K562 (cell line): ENCODE measurements around the gene GPR149. TPM values are rescaled to one million over a fixed set of nuclear protein-coding genes. Genes with fewer than 3 reads are reported as not detected.

ENCODE experiments used
- ATAC-seq: fragments of 200-7000 bp; cut with Tn5 transposase; 3 replicates; pipeline ENCODE4 v1.9.1; 2020; ENCODE audit warnings: moderate library complexity
- BruUV-seq: library from RNA; stranded (reverse); fragments of 400-500 nt; replicated peaks from 2 replicates; lab custom pipeline; 2021; lab: Mats Ljungman, UMichigan
- CTCF ChIA-PET: fragments of 300-600 bp; formaldehyde crosslinking; extraction: SDS; loops from one replicate; lab custom pipeline; 2021; ENCODE audit warnings: low intra/inter-chr PET ratio; lab: Yijun Ruan, JAX
- POLR2A ChIA-PET: fragments of 300-600, 350-650 bp; sonication (Branson Sonifier 250); formaldehyde crosslinking; extraction: SDS; loops from one replicate; lab custom pipeline; 2021; ENCODE audit warnings: antibody characterized with exemption, inconsistent platforms; lab: Yijun Ruan, JAX
- DNase-seq, 4 experiments: peaks; one replicate each; pipeline versions ENCODE4 v3.0.0 to v3.0.0-alpha.2; 2011 to 2018; ENCODE audit warnings: low spot score in 3 of 4, mixed read lengths in 3 of 4; ENCODE audit errors: extremely low read depth in 1 of 4
- FAIRE-seq: peaks from 2 replicates; lab custom pipeline; 2011; peaks lifted over from hg19 to GRCh38; lab: Jason Lieb, UNC
- H2AFZ ChIP-seq: 2 replicates; pipeline ENCODE4 v1.6.0; 2011; ENCODE audit warnings: low read depth, low read length, control low read depth, inconsistent platforms
- H3K27ac ChIP-seq: fragments of 200-600 bp; 3 replicates; pipeline ENCODE4 v1.8.0; 2011; ENCODE audit warnings: low read depth, mild to moderate bottlenecking, control low read depth, inconsistent platforms, low read length, moderate library complexity, mixed read lengths; ENCODE audit errors: extremely low read depth
- H3K27me3 ChIP-seq, 2 experiments: fragments of 300-600 bp in 1 of 2; 2 replicates in 1 of 2; 3 replicates in 1 of 2; pipeline versions ENCODE4 v1.6.0 to v1.8.0; 2011; ENCODE audit warnings: inconsistent platforms in 2 of 2, low read length in 2 of 2, mild to moderate bottlenecking in 1 of 2, mixed read lengths in 1 of 2, moderate library complexity in 1 of 2; ENCODE audit not compliant: control insufficient read depth in 2 of 2, insufficient read depth in 2 of 2
- H3K36me3 ChIP-seq: fragments of 300-600 bp; 3 replicates; pipeline ENCODE4 v1.8.0; 2011; ENCODE audit warnings: mild to moderate bottlenecking, low read length, inconsistent platforms; ENCODE audit not compliant: control insufficient read depth, insufficient read depth
- H3K4me1 ChIP-seq, 2 experiments: fragments of 200-600 bp in 1 of 2; replicated peaks in 1 of 2; 2 replicates in 1 of 2; 3 replicates in 1 of 2; pipeline versions ENCODE4 v1.5.1 to v1.8.0; 2011; ENCODE audit warnings: inconsistent platforms in 2 of 2, low read length in 2 of 2, mild to moderate bottlenecking in 1 of 2, mixed read lengths in 1 of 2, moderate library complexity in 1 of 2; ENCODE audit not compliant: control insufficient read depth in 2 of 2, insufficient read depth in 2 of 2
- H3K4me2 ChIP-seq: 2 replicates; pipeline ENCODE4 v1.6.1; 2011; ENCODE audit warnings: low read length, control low read depth, inconsistent platforms, mixed read lengths; ENCODE audit not compliant: insufficient read depth
- H3K4me3 ChIP-seq: fragments of 200-600 bp; sonication (generic), shearing (Covaris generic); 2 replicates; pipeline ENCODE4 v1.5.1; 2016; ENCODE audit warnings: control low read depth, inconsistent platforms
- H3K79me2 ChIP-seq: fragments of 200-600 bp; 3 replicates; pipeline ENCODE4 v1.8.0; 2011; ENCODE audit warnings: low read length, inconsistent platforms; ENCODE audit not compliant: control insufficient read depth, insufficient read depth
- H3K9ac ChIP-seq, 2 experiments: 2 replicates each; pipeline versions ENCODE4 v1.6.0 to v1.6.1; 2011; ENCODE audit warnings: low read depth in 2 of 2, low read length in 2 of 2, control low read depth in 1 of 2, inconsistent platforms in 1 of 2, mild to moderate bottlenecking in 1 of 2, mixed read lengths in 1 of 2; ENCODE audit not compliant: insufficient read depth in 1 of 2
- H3K9me1 ChIP-seq: one replicate; pipeline ENCODE4 v1.6.0; 2011; ENCODE audit warnings: inconsistent platforms, mild to moderate bottlenecking, low read length, moderate library complexity; ENCODE audit not compliant: control insufficient read depth, insufficient read depth
- H3K9me3 ChIP-seq: replicated peaks from 2 replicates; pipeline ENCODE4 v1.5.1; 2011; ENCODE audit warnings: low read depth, low read length, inconsistent platforms; ENCODE audit not compliant: control insufficient read depth, insufficient read depth
- H4K20me1 ChIP-seq: replicated peaks from 2 replicates; pipeline ENCODE4 v1.6.1; 2011; ENCODE audit warnings: low read length, inconsistent platforms, mixed read lengths; ENCODE audit not compliant: control insufficient read depth, insufficient read depth
- ARNT ChIP-seq, 2 experiments: fragments of 450-650 bp; IDR thresholded peaks; 2 replicates each; pipeline ENCODE4 v1.6.1; 2016; ENCODE audit warnings: mild to moderate bottlenecking in 1 of 2
- C11orf30 ChIP-seq: fragments of 450-650 bp; IDR thresholded peaks from 2 replicates; pipeline ENCODE4 v1.6.1; 2016; ENCODE audit warnings: low read depth, mild to moderate bottlenecking
- ILK ChIP-seq: fragments of 450-650 bp; IDR thresholded peaks from 2 replicates; pipeline ENCODE4 v1.6.1; 2016; ENCODE audit warnings: missing genetic modification characterization, low read depth, mild to moderate bottlenecking, missing compliant biosample characterization, moderate library complexity, borderline replicate concordance
- PHB2 ChIP-seq: fragments of 450-650 bp; IDR thresholded peaks from 2 replicates; pipeline ENCODE4 v1.6.1; 2017; ENCODE audit warnings: low read depth
- SLC30A9 ChIP-seq: fragments of 250-450 bp; sonication (Bioruptor Pico); IDR thresholded peaks from 2 replicates; pipeline ENCODE4 v1.8.0; 2022; ENCODE audit warnings: mild to moderate bottlenecking, moderate library complexity
- SMAD2 ChIP-seq: fragments of 150-350 bp; IDR thresholded peaks from 2 replicates; pipeline ENCODE4 v1.6.1; 2014; ENCODE audit warnings: low read depth, mild to moderate bottlenecking, low read length
- YY1 ChIP-seq, 3 experiments: IDR thresholded peaks; 2 replicates each; pipeline ENCODE4 v1.6.1; 2011; ENCODE audit warnings: low read length in 2 of 3, mild to moderate bottlenecking in 2 of 3, moderate library complexity in 2 of 3, borderline replicate concordance in 1 of 3, control low read depth in 1 of 3, low read depth in 1 of 3; ENCODE audit not compliant: insufficient read depth in 3 of 3, insufficient replicate concordance in 2 of 3, control insufficient read depth in 1 of 3, insufficient read length in 1 of 3; ENCODE audit errors: extremely low read depth in 1 of 3
- ZNF263 ChIP-seq: sonication (generic); formaldehyde crosslinking; IDR thresholded peaks from 2 replicates; pipeline ENCODE4 v1.8.0; 2022; ENCODE audit warnings: mild to moderate bottlenecking, missing genetic modification reagents, borderline replicate concordance
- ZNF384 ChIP-seq: IDR thresholded peaks from 2 replicates; pipeline ENCODE4 v1.6.1; 2012; ENCODE audit warnings: low read depth, low read length, improper control_type of control experiment
- ZNF764 ChIP-seq: fragments of 250-450 bp; sonication (Bioruptor Pico); IDR thresholded peaks from 2 replicates; pipeline ENCODE4 v1.4.0; 2020; ENCODE audit warnings: low read depth, mild to moderate bottlenecking, moderate library complexity
- in situ Hi-C: fragments of 300-500 bp; cut with MboI; formaldehyde crosslinking; loops from 4 replicates; pipeline ENCODE4 v1.15.0; 2018; ENCODE audit warnings: inconsistent platforms, mixed read lengths
- intact Hi-C: fragments of 100-400 bp; cut with micrococcal nuclease; formaldehyde crosslinking; loops from 2 replicates; pipeline ENCODE4 v1.14.2; 2022
- polyA plus RNA-seq, 8 experiments: library from polyadenylated mRNA; depleted of rRNA in 4 of 8; stranded (reverse) in 5 of 8; unstranded in 3 of 8; fragments of >200 nt; fragmentation: Nextera tagmentation in 2 of 8; fragmentation: Illumina TruSeq in 1 of 8; extraction: Ambion mirVana in 2 of 8; extraction: Trizol in 1 of 8; gene quantifications; 2 replicates each; pipeline versions ENCODE4 v1.2.1 to v1.2.3, GENCODE V29; 2011 to 2014; ENCODE audit warnings: inconsistent platforms in 1 of 8, missing spikeins in 1 of 8
- total RNA-seq, 7 experiments: library from RNA; depleted of rRNA in 6 of 7; stranded (reverse); fragments of >200 nt in 6 of 7; fragmentation: Illumina TruSeq in 2 of 7; extraction: Trizol in 2 of 7; gene quantifications; 2 replicates each; pipeline versions ENCODE4 v1.2.1 to v1.2.3, GENCODE V29; 2011 to 2021; ENCODE audit warnings: low replicate concordance in 1 of 7
- TF ChIP-seq, protein P1 (sequence below): fragments of 150-350 bp; IDR thresholded peaks from 2 replicates; pipeline ENCODE4 v1.6.1; 2014; ENCODE audit warnings: low read depth, mild to moderate bottlenecking, low read length, borderline replicate concordance
- TF ChIP-seq, protein P2 (sequence below), 2 experiments: IDR thresholded peaks; 2 replicates each; pipeline ENCODE4 v1.6.1; 2012; ENCODE audit warnings: improper control_type of control experiment in 2 of 2, low read depth in 2 of 2, low read length in 2 of 2, borderline replicate concordance in 1 of 2

GPR149 gene
- total and polyA plus RNA-seq, 9 of the 15 experiments (the other 6 are each of a cell fraction or from before 2014, with no cell fraction given): not detected

DNA sequence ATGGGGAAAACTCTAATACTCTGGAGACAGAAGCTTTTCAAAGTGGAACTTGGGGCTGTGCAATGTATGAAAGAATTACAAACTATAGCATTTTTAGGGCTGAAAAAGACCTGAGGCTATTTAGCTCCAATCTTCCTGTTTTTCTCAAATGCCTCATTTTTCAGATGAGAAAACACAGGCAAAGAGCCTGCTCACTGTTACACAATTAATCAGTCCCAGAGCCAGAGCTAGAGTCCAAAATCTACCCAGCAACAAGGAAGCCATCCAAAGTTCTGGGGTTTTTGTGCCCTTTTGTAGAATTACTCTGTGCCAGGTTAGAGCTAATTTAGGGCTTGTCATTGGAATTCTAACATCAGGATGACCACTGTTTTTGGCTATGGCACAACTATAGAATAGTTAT is 45.5 kb downstream of the GPR149 start:
- ATAC-seq (no peak), FAIRE-seq (no peak), DNase-seq (no peak)
- Histone ChIP-seq H3K27me3 (no peaks in the 10 kb centered on the region), H4K20me1 (no peaks in the 10 kb centered on the region), H3K79me2 (no peaks in the 10 kb centered on the region), H3K4me2 (no peak overlapping the region), H3K36me3 (no peaks in the 10 kb centered on the region), H2AFZ (no peak overlapping the region), H3K9ac (no peak overlapping the region), H3K27ac (no peak overlapping the region), H3K9me3 (no peaks in the 10 kb centered on the region), H3K4me1 (no peaks in the 10 kb centered on the region), H3K9me1 (no peaks in the 10 kb centered on the region), H3K4me3 (no peak overlapping the region)
- intact Hi-C loops (no loop called here), in situ Hi-C loops (no loop called here)
- TF ChIP-seq, protein P1, sequence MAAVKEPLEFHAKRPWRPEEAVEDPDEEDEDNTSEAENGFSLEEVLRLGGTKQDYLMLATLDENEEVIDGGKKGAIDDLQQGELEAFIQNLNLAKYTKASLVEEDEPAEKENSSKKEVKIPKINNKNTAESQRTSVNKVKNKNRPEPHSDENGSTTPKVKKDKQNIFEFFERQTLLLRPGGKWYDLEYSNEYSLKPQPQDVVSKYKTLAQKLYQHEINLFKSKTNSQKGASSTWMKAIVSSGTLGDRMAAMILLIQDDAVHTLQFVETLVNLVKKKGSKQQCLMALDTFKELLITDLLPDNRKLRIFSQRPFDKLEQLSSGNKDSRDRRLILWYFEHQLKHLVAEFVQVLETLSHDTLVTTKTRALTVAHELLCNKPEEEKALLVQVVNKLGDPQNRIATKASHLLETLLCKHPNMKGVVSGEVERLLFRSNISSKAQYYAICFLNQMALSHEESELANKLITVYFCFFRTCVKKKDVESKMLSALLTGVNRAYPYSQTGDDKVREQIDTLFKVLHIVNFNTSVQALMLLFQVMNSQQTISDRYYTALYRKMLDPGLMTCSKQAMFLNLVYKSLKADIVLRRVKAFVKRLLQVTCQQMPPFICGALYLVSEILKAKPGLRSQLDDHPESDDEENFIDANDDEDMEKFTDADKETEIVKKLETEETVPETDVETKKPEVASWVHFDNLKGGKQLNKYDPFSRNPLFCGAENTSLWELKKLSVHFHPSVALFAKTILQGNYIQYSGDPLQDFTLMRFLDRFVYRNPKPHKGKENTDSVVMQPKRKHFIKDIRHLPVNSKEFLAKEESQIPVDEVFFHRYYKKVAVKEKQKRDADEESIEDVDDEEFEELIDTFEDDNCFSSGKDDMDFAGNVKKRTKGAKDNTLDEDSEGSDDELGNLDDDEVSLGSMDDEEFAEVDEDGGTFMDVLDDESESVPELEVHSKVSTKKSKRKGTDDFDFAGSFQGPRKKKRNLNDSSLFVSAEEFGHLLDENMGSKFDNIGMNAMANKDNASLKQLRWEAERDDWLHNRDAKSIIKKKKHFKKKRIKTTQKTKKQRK: no peak
- TF ChIP-seq ILK (tag) (no peak), ARNT (IDR thresholded peaks at IDR 0.05) (no peak), PHB2 (no peak), SLC30A9 (CRISPR knock-in tag) (no peak), SMAD2 (no peak), YY1 (IDR thresholded peaks at IDR 0.05; ENCODE audit: borderline replicate concordance in 1 of 3, control insufficient read depth in 1 of 3, extremely low read depth in 1 of 3, insufficient read depth in 3 of 3, insufficient read length in 1 of 3, insufficient replicate concordance in 2 of 3, low read depth in 1 of 3, low read length in 2 of 3) (no peak), C11orf30 (no peak), ZNF263 (CRISPR knock-in tag) (no peak), ZNF764 (CRISPR knock-in tag) (no peak), ZNF384 (no peak)
- TF ChIP-seq, protein P2, sequence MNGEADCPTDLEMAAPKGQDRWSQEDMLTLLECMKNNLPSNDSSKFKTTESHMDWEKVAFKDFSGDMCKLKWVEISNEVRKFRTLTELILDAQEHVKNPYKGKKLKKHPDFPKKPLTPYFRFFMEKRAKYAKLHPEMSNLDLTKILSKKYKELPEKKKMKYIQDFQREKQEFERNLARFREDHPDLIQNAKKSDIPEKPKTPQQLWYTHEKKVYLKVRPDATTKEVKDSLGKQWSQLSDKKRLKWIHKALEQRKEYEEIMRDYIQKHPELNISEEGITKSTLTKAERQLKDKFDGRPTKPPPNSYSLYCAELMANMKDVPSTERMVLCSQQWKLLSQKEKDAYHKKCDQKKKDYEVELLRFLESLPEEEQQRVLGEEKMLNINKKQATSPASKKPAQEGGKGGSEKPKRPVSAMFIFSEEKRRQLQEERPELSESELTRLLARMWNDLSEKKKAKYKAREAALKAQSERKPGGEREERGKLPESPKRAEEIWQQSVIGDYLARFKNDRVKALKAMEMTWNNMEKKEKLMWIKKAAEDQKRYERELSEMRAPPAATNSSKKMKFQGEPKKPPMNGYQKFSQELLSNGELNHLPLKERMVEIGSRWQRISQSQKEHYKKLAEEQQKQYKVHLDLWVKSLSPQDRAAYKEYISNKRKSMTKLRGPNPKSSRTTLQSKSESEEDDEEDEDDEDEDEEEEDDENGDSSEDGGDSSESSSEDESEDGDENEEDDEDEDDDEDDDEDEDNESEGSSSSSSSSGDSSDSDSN (IDR thresholded peaks at IDR 0.05; ENCODE audit: borderline replicate concordance in 1 of 2, low read depth in 2 of 2, low read length in 2 of 2): no peak
- CTCF ChIA-PET: no interaction called here
- no TSS peak for BruUV-seq
- POLR2A ChIA-PET: no interaction called here
